Right renal pelvis (tissue), 4 donors: ENCODE results near the gene NUAK1. TPM values are rescaled to one million over a fixed set of nuclear protein-coding genes. Genes with fewer than 3 reads are reported as not detected.
"Not testable (repeated sequence)": the region's sequence is repeated elsewhere in the genome, so short reads cannot be mapped to it uniquely, and the experiment has no call there.

Source experiments
- DNase-seq, 4 donors: peaks; one replicate each; pipeline ENCODE4 v3.0.0-alpha.2; 2013; ENCODE audit warnings: low read depth in 4 of 4, low spot score in 3 of 4, missing footprints in 1 of 4
- polyA plus RNA-seq, 4 donors: library from polyadenylated mRNA; unstranded; fragments of 120-200 nt; gene quantifications; one replicate each; pipeline ENCODE4 v1.2.1, GENCODE V29; 2013; ENCODE audit not compliant: insufficient read length in 4 of 4

Gene NUAK1
- polyA plus RNA-seq, 4 donors, result 9.9 to 10.9 (median 10.6) TPM

- no peak for DNase-seq
Measured at GRCh38 chr12:106149096-106149784, 10.5 kb upstream of the NUAK1 start.

- DNase-seq, result no peak
Measured at GRCh38 chr12:106147956-106148355, 9.2 kb upstream of the NUAK1 start.

- DNase-seq, result no peak
Measured at GRCh38 chr12:106146987-106147386, 8.2 kb upstream of the NUAK1 start.

- DNase-seq, result no peak
Measured at GRCh38 chr12:106145539-106146447, 7.0 kb upstream of the NUAK1 start.

GRCh38 chr12:106144847-106145246 is 6.1 kb upstream of the NUAK1 start:
- no peak for DNase-seq

GRCh38 chr12:106142591-106143261 is 4.0 kb upstream of the NUAK1 start:
- DNase-seq, result no peak

- DNase-seq, result not testable (repeated sequence)
Measured at GRCh38 chr12:106141920-106142319, 3.2 kb upstream of the NUAK1 start.

- DNase-seq, result no peak
Measured at GRCh38 chr12:106141452-106141851, 2.7 kb upstream of the NUAK1 start.

GRCh38 chr12:106141003-106141402 is 2.2 kb upstream of the NUAK1 start:
- DNase-seq, result no peak

GRCh38 chr12:106140223-106140986 is 1.7 kb upstream of the NUAK1 start:
- no peak for DNase-seq

- no peak for DNase-seq
Measured at GRCh38 chr12:106139422-106140171, 843 bp upstream of the NUAK1 start.

- DNase-seq, result no peak
Measured at GRCh38 chr12:106138357-106138632, 459 bp downstream of the NUAK1 start.

GRCh38 chr12:106137530-106138356 is 1.0 kb downstream of the NUAK1 start:
- DNase-seq, result no peak

GRCh38 chr12:106136263-106136662 is 2.5 kb downstream of the NUAK1 start:
- peak; percentile 78 to 86 (median 80) for DNase-seq

GRCh38 chr12:106135781-106136180 is 3.0 kb downstream of the NUAK1 start:
- DNase-seq, result no peak

- DNase-seq, result no peak
Measured at GRCh38 chr12:106135075-106135474, 3.7 kb downstream of the NUAK1 start.

- no peak for DNase-seq
Measured at GRCh38 chr12:106134294-106134949, 4.3 kb downstream of the NUAK1 start.
